Mesendoderm (in vitro differentiated cells): ENCODE measurements around the gene SLC12A4.

ENCODE experiments used
- DNase-seq: peaks from one replicate; pipeline ENCODE4 v3.0.0; 2013
- H2AK5ac ChIP-seq: 2 replicates; pipeline ENCODE4 v1.6.1; 2013; ENCODE audit warnings: low read length, inconsistent platforms
- H2BK120ac ChIP-seq: 2 replicates; pipeline ENCODE4 v1.6.1; 2013; ENCODE audit warnings: low read depth, mild to moderate bottlenecking, low read length, moderate library complexity, mixed read lengths
- H2BK15ac ChIP-seq: replicated peaks from 2 replicates; pipeline ENCODE4 v1.6.1; 2013; ENCODE audit warnings: low read depth, mild to moderate bottlenecking, moderate library complexity
- H2BK5ac ChIP-seq: 2 replicates; pipeline ENCODE4 v1.6.1; 2013; ENCODE audit warnings: low read length, inconsistent platforms
- H3K18ac ChIP-seq: 2 replicates; pipeline ENCODE4 v1.6.1; 2013; ENCODE audit warnings: mild to moderate bottlenecking, low read length, mixed read lengths
- H3K23ac ChIP-seq: one replicate; pipeline ENCODE4 v1.6.1; 2013; ENCODE audit warnings: low read length
- H3K27ac ChIP-seq: 2 replicates; pipeline ENCODE4 v1.5.1; 2013; ENCODE audit warnings: low read depth, mild to moderate bottlenecking, inconsistent platforms, low read length, moderate library complexity
- H3K27me3 ChIP-seq: 2 replicates; pipeline ENCODE4 v1.6.1; 2013; ENCODE audit warnings: low read length, control low read depth, mild to moderate bottlenecking, inconsistent platforms; ENCODE audit not compliant: insufficient read depth, poor library complexity
- H3K36me3 ChIP-seq: 2 replicates; pipeline ENCODE4 v1.6.1; 2013; ENCODE audit warnings: low read length, inconsistent platforms; ENCODE audit not compliant: control insufficient read depth, insufficient read depth
- H3K4ac ChIP-seq: one replicate; pipeline ENCODE4 v1.6.1; 2013; ENCODE audit warnings: low read depth, mild to moderate bottlenecking, low read length, moderate library complexity
- H3K4me1 ChIP-seq: 2 replicates; pipeline ENCODE4 v1.6.1; 2013; ENCODE audit warnings: low read depth, low read length, inconsistent platforms; ENCODE audit not compliant: control insufficient read depth
- H3K4me2 ChIP-seq: 2 replicates; pipeline ENCODE4 v1.6.1; 2013; ENCODE audit warnings: low read length
- H3K4me3 ChIP-seq: 2 replicates; pipeline ENCODE4 v1.5.1; 2013; ENCODE audit warnings: mild to moderate bottlenecking, low read length
- H3K56ac ChIP-seq: one replicate; pipeline ENCODE4 v1.6.1; 2013; ENCODE audit warnings: low read length
- H3K79me1 ChIP-seq: 2 replicates; pipeline ENCODE4 v1.6.1; 2013; ENCODE audit warnings: low read length, inconsistent platforms
- H3K79me2 ChIP-seq: 2 replicates; pipeline ENCODE4 v1.6.1; 2013; ENCODE audit warnings: mild to moderate bottlenecking, low read length; ENCODE audit not compliant: control insufficient read depth, insufficient read depth
- H3K9ac ChIP-seq: 2 replicates; pipeline ENCODE4 v1.6.1; 2013; ENCODE audit warnings: low read length, inconsistent platforms
- H4K5ac ChIP-seq: one replicate; pipeline ENCODE4 v1.6.1; 2013; ENCODE audit warnings: low read length
- H4K8ac ChIP-seq: one replicate; pipeline ENCODE4 v1.6.1; 2013; ENCODE audit warnings: low read depth, mild to moderate bottlenecking, control low read depth, low read length, moderate library complexity
- WGBS: extraction: QIAGEN DNeasy Blood & Tissue Kit; methylation state at CpG from one replicate; pipeline ENCODE4 v1.1.7; 2013; ENCODE audit warnings: low lambda C conversion rate, missing lambda C conversion rate; ENCODE audit not compliant: insufficient coverage; ENCODE audit errors: extremely low coverage; 5-methylcytosine and 5-hydroxymethylcytosine counted together

SLC12A4 gene

GRCh38 chr16:67959536-67960329, 8.7 kb downstream of the SLC12A4 start:
- Histone ChIP-seq H3K4me2 (no peak overlapping the region), H3K9ac (no peak overlapping the region), H3K23ac (no peak overlapping the region), H4K5ac (no peak overlapping the region), H3K18ac (no peak overlapping the region), H3K79me2 (no peaks in the 10 kb centered on the region), H3K56ac (no peak overlapping the region), H3K36me3 (peaks cover 12% of the 10 kb centered on the region), H2BK15ac (no peak overlapping the region), H2BK120ac (no peak overlapping the region), H2BK5ac (no peak overlapping the region), H3K4me1 (no peaks in the 10 kb centered on the region), H2AK5ac (no peak overlapping the region), H4K8ac (no peak overlapping the region), H3K4ac (no peak overlapping the region), H3K79me1 (peaks cover 3% of the 10 kb centered on the region), H3K4me3 (no peak overlapping the region), H3K27me3 (no peaks in the 10 kb centered on the region), H3K27ac (no peak overlapping the region)
- no CpG with 5 or more reads among the region's 11 CpGs for WGBS
- DNase-seq = no peak

GRCh38 chr16:67957622-67958021, 10.8 kb downstream of the SLC12A4 start:
- Histone ChIP-seq H3K36me3 (peaks cover 16% of the 10 kb centered on the region), H2BK15ac (no peak overlapping the region), H3K27me3 (no peaks in the 10 kb centered on the region), H2BK120ac (no peak overlapping the region), H3K56ac (no peak overlapping the region), H3K79me1 (no peaks in the 10 kb centered on the region), H4K8ac (no peak overlapping the region), H3K79me2 (no peaks in the 10 kb centered on the region), H4K5ac (no peak overlapping the region), H3K4me3 (no peak overlapping the region), H3K4me1 (no peaks in the 10 kb centered on the region), H3K18ac (no peak overlapping the region), H3K9ac (no peak overlapping the region), H2BK5ac (no peak overlapping the region), H3K4me2 (no peak overlapping the region), H3K4ac (no peak overlapping the region), H3K27ac (no peak overlapping the region), H3K23ac (no peak overlapping the region), H2AK5ac (no peak overlapping the region)
- no peak for DNase-seq
- no CpG with 5 or more reads among the region's 9 CpGs for WGBS

- WGBS = no CpG with 5 or more reads among the region's 10 CpGs
- Histone ChIP-seq H4K8ac (no peak overlapping the region), H3K56ac (no peak overlapping the region), H3K27ac (no peak overlapping the region), H3K79me1 (no peaks in the 10 kb centered on the region), H3K4me1 (no peaks in the 10 kb centered on the region), H3K4me3 (no peak overlapping the region), H3K27me3 (no peaks in the 10 kb centered on the region), H3K18ac (no peak overlapping the region), H2BK120ac (no peak overlapping the region), H3K9ac (no peak overlapping the region), H3K36me3 (peaks cover 17% of the 10 kb centered on the region), H3K4me2 (no peak overlapping the region), H2AK5ac (no peak overlapping the region), H3K79me2 (no peaks in the 10 kb centered on the region), H3K23ac (no peak overlapping the region), H2BK5ac (no peak overlapping the region), H3K4ac (no peak overlapping the region), H4K5ac (no peak overlapping the region), H2BK15ac (no peak overlapping the region)
- no peak for DNase-seq
Measured at GRCh38 chr16:67954421-67955196, 13.8 kb downstream of the SLC12A4 start.

- DNase-seq = no peak
- Histone ChIP-seq H3K9ac (no peak overlapping the region), H3K36me3 (peaks cover 17% of the 10 kb centered on the region), H3K4me2 (no peak overlapping the region), H3K56ac (no peak overlapping the region), H3K4me3 (no peak overlapping the region), H2AK5ac (no peak overlapping the region), H3K79me1 (no peaks in the 10 kb centered on the region), H4K8ac (no peak overlapping the region), H2BK15ac (no peak overlapping the region), H3K4me1 (no peaks in the 10 kb centered on the region), H3K27ac (no peak overlapping the region), H3K18ac (no peak overlapping the region), H3K23ac (no peak overlapping the region), H3K4ac (no peak overlapping the region), H3K27me3 (no peaks in the 10 kb centered on the region), H2BK120ac (no peak overlapping the region), H2BK5ac (no peak overlapping the region), H4K5ac (no peak overlapping the region), H3K79me2 (no peaks in the 10 kb centered on the region)
- no CpG with 5 or more reads among the region's 8 CpGs for WGBS
Measured at GRCh38 chr16:67953641-67954375, 14.6 kb downstream of the SLC12A4 start.

GRCh38 chr16:67951485-67951884, 17.0 kb downstream of the SLC12A4 start:
- H3K18ac ChIP-seq = no peak overlapping the region
- DNase-seq = no peak
- H3K27me3 ChIP-seq = no peaks in the 10 kb centered on the region
- H3K36me3 ChIP-seq = peaks cover 22% of the 10 kb centered on the region
- H3K4me1 ChIP-seq = no peaks in the 10 kb centered on the region
- no peaks in the 10 kb centered on the region for H3K79me1 ChIP-seq
- no peak overlapping the region for H3K4ac ChIP-seq
- H2AK5ac ChIP-seq = no peak overlapping the region
- no peak overlapping the region for H3K9ac ChIP-seq
- H2BK5ac ChIP-seq = no peak overlapping the region
- no CpG with 5 or more reads among the region's 12 CpGs for WGBS
- H2BK120ac ChIP-seq = no peak overlapping the region
- no peak overlapping the region for H2BK15ac ChIP-seq
- no peak overlapping the region for H3K4me2 ChIP-seq
- no peak overlapping the region for H3K4me3 ChIP-seq
- no peak overlapping the region for H3K27ac ChIP-seq
- no peak overlapping the region for H3K56ac ChIP-seq
- H3K23ac ChIP-seq = no peak overlapping the region
- H4K5ac ChIP-seq = no peak overlapping the region
- H3K79me2 ChIP-seq = no peaks in the 10 kb centered on the region
- no peak overlapping the region for H4K8ac ChIP-seq
